ENCODE results near the gene SLC6A3.
"Not testable (repeated sequence)": the region's sequence is repeated elsewhere in the genome, so short reads cannot be mapped to it uniquely, and the experiment has no call there.

Gene SLC6A3

DNA sequence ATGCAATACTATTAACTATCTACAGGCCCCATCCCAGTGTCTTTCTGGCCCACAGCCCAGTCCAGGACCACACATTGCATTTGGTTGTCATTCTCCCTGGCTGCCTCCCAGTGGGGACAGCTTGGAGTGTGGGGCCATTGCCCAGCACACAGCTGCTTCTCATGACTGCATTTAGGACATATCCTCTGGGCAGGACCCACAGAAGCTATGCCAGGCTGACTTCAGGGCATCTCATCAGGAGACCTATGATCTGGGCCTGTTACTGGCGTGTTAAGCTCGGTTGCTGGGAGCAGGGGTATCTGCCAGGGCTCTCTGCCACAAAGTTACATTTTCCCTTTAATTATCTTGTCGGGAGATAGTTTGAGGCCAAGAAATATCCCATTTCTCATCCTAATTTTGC, 68.3 kb downstream of the SLC6A3 start:
- DNase-seq = no peak
- TF ChIP-seq GATA1 (IDR thresholded peaks at IDR 0.05; ENCODE audit: low read depth, low read length) (no peak), POLR2A (IDR thresholded peaks at IDR 0.05; ENCODE audit: low read length) (no peak)

DNA sequence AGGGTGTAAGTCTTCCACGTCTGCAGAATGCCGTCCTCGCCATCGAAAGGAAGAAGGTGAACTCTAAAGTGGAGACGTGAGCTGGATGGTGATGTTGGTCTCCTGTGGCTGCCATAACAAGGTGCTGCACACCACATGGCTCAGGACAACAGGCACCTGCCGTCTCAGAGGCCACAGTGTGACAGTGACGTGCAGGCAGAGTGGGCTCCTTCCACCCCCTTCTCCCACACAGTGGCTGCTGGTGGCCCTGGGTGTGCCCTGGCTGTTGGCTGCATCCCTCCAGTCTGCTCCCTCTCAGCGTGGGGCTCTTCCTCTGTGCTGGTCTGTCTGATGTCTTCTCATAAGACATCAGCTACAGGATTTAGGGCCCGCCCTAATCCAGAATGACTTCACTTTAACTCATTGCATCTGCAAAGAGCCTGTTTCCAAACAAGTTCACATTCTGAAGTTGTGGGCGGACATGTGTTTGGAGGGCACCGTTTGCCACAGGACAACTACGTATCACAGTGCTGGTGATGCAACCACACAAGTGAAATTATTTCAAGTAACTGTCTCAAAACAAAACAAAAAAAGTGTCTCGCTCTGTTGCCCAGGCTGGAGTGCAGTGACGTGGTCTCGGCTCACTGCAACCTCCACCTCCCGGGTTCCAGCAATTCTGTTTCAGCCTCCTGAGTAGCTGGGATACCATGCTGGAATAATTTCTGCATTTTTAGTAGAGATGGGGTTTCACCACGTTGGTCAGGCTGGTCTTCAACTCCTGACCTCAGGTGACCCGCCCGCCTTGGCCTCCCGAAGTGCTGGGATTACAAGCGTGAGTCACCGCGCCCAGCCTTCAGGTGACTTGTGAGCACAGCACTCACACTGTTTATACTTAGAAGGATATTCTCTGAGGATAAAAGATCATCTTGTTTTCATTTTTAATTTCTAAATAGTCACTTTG, 69.1 kb downstream of the SLC6A3 start:
- no peak for DNase-seq
- no peak for TF ChIP-seq POLR2A (IDR thresholded peaks at IDR 0.05; ENCODE audit: low read length)
- TF ChIP-seq GATA1 (IDR thresholded peaks at IDR 0.05; ENCODE audit: low read depth, low read length) = no peak

DNA sequence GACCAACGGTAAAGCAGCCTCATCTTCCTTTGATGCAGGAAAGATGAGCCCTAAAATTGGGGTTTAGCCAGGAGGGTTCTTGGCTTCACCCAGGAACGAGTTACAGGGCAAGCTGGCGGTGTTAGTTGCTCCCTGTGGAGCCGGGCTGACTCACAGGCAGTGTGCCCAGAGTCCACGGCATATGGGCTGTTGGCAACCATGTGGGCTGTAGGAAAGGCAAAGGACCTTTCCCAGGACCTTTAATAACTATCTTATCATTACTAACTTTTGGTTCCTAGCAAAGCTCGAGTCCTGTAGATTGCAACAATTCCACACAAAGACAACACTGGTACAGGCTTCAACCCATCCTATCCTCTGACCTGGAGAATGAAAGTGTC, 70.6 kb downstream of the SLC6A3 start:
- DNase-seq = no peak
- TF ChIP-seq POLR2A (IDR thresholded peaks at IDR 0.05; ENCODE audit: low read length) (no peak), GATA1 (IDR thresholded peaks at IDR 0.05; ENCODE audit: low read depth, low read length) (no peak)

DNA sequence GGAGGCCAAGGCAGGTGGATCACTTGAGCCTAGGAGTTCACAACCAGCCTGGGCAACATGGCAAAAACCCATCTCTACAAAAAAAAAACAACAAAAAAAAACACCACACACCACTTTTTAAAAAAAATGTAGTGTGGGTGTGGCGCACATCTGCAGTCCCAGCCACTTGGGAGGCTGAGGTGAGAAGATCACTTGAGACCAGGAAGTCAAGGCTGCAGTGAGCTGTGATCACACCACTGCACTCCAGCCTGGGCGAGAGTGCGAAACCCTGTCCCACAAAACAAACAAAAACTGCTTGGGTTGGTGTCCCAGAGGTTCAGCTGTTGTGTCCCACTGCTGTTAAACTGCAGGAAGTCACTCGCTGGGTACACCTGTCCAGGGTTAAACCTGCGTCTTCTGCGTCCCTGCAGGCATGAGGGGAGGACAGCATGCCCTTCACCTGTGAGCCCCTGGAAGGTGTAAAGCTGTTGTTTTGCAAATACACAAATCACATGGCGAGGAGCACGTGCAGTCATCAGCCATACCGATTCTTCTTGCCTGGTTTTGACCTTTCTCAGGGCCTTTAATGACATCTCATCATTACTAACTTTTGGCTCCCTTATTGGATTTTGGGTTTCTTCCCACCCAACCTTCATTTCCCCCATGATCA, 71.1 kb downstream of the SLC6A3 start:
- DNase-seq = no peak
- no peak for TF ChIP-seq GATA1 (IDR thresholded peaks at IDR 0.05; ENCODE audit: low read depth, low read length)
- TF ChIP-seq POLR2A (IDR thresholded peaks at IDR 0.05; ENCODE audit: low read length) = no peak

DNA sequence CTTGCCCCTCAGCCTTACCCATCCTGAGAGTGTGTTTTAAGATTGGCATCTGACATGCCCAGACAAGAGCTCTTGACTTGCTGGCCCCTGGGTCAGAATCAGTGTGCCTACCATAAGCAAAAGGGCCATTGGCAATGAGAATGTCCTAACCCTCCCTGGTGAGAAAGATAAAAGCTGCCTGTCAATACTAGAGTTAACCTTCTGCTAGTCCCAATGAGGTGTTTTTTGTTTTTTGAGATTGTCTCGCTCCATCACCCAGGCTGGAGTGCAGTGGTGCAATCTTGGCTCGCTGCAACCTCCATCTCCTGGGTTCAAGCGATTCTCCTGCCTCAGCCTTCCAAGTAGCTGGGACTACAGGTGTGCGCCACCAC, 73.3 kb downstream of the SLC6A3 start:
- not testable (repeated sequence) for DNase-seq

DNA sequence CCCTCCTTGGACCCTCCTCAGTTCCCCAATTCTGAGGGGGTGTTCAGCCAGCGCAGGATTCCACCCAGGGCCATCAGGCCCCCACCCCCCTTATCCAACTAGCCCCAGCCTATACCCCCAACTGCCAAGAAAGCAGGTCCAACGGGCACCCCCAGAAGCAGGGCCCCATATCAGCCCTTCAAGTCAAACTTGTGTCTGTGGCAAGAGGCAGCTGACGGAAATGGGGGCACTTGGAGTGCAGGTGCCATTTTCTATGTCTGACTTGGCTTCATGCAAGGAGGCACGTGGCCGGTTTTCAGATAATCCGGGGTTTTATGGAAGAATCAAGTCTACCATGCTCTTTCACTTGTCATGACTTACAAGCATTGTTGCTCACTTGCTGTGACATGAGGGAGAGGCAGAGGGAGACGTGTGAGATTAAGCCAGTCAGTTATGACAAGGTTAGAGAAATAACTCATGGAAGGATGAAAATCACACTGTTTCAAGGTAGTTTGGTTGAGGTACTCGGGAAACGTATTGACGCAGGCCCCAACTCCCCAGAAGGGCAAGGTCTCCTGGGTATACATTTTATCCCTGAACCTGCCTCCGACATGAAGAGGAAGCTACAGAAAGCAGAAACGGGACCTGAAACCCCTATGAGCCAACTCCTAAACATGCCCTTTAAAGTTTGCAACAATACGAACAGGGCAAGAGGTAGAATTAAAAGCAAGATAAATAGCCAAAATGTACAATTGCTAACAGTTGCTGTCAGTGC, 73.8 kb downstream of the SLC6A3 start:
- DNase-seq = no peak
- no peak for TF ChIP-seq POLR2A (IDR thresholded peaks at IDR 0.05; ENCODE audit: low read length)
- TF ChIP-seq GATA1 (IDR thresholded peaks at IDR 0.05; ENCODE audit: low read depth, low read length) = no peak

DNA sequence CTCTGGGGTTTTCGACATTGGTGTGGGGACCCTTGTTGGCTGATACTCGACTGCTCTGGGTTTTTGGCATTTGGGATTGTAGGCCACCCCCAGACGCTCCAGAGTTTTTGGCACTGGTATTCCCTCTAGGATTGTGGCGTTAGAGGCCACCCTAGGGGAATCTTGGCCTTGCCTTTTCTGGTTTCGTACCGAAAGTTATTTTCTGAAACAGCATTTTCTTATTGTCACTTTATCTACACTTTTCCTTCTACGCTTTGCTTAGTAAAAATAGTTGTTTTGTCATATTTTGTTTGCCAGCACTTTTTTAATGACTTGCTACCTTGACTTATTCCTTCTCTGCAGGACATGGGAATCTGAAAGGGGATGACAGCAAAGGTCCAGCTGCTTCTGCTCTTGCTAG, 75.2 kb downstream of the SLC6A3 start:
- TF ChIP-seq GATA1 (IDR thresholded peaks at IDR 0.05; ENCODE audit: low read depth, low read length) = no peak
- TF ChIP-seq POLR2A (IDR thresholded peaks at IDR 0.05; ENCODE audit: low read length) = no peak
- DNase-seq = no peak

DNA sequence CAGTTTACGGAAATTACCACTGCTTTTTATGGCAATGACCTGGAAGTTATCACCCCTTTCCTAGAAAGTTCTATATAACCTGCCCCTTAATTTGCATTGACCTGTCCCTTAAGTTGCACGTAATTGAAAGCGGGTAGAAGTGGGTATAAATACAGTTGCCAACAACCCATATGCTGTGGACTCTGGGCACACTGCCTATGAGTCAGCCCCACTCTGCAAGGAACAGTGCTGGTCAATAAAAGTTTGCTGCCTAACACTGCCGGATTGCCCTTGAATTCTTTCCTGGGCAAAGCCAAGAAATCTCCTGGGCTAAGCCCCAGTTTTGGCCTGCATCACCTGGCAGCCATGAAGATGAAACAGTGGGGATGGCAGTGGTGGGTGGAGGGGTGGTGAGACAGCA, 76.5 kb downstream of the SLC6A3 start:
- TF ChIP-seq POLR2A (IDR thresholded peaks at IDR 0.05; ENCODE audit: low read length) (no peak), GATA1 (IDR thresholded peaks at IDR 0.05; ENCODE audit: low read depth, low read length) (no peak)
- no peak for DNase-seq

DNA sequence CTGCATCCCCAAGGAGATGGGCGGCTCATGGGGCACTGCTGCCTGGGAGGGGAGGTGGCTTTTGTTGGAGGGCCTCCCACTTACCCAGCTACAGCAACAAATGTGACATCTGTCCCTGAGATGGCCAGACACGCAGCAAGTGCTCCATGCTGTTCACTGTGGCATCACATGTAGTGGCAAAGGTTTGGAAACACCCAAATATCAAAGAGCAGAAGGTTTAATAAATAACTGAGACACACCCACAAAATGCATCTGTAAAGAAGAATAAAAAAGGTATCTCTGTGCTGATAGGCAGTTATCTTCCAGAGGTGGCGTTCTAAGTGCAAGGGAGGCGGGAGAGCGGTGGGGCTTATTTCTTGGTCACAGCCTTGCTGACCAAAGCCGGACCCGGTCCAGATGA, 77.0 kb downstream of the SLC6A3 start:
- DNase-seq = no peak
- TF ChIP-seq GATA1 (IDR thresholded peaks at IDR 0.05; ENCODE audit: low read depth, low read length) (no peak), POLR2A (IDR thresholded peaks at IDR 0.05; ENCODE audit: low read length) (no peak)

DNA sequence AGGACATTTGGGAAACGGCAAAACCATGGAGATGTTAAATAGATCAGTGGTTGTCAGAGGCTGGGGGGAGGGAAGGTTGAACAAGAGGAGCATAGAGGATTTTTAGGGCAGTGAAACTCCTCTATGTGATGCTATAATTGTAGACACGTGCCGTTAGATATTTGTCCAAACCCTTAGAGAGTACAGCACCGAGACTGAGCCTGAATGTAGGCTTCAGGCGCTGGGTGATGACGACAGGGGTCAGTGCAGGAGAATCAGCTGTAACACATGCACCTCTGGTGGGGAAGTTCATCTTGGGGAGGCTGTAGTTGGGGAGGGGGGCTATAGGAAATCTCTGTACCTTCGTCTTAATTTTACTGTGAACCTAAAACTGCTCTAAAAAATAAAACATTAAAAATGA, 78.1 kb downstream of the SLC6A3 start:
- DNase-seq = no peak
- TF ChIP-seq POLR2A (IDR thresholded peaks at IDR 0.05; ENCODE audit: low read length) = no peak
- TF ChIP-seq GATA1 (IDR thresholded peaks at IDR 0.05; ENCODE audit: low read depth, low read length) = no peak

DNA sequence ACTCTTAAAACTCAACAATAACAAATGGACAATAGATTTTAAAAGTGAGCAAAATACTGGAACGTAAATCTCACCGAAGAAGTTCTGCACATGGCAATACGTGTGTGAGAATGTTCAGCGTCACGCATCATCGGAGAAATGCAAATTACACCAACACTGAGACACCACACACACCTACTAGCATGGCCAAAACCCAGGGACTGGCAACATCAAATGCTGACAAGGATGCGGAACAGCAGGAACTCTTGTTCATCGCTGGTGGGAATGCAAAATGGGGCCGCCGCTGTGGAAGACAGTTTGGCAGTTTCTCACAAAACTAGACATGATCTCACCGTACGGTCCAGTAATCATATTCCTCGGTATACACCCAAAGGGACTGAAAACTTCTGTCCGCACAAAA, 78.7 kb downstream of the SLC6A3 start:
- DNase-seq = no peak
- TF ChIP-seq POLR2A (IDR thresholded peaks at IDR 0.05; ENCODE audit: low read length) (no peak), GATA1 (IDR thresholded peaks at IDR 0.05; ENCODE audit: low read depth, low read length) (no peak)

DNA sequence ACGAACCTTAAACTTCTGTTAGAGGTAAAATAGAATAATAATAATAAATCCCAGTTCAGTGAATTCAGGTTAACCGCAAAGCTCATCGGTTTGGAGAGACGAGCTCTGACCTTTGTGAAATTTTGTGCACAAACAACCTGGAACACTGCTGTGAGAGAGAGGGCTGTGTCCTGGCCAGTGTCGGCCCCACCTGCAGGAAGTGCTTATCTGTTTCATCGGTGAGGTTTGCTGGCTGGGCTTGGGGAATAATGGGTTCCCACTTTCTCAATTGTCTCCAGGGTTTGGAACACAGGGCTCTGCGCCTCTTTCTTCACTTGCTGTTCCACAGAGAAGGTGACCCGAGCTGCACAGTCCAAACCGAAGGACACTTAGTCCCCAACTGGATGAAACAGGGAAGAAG, 81.0 kb downstream of the SLC6A3 start:
- TF ChIP-seq POLR2A (IDR thresholded peaks at IDR 0.05; ENCODE audit: low read length) = no peak
- no peak for TF ChIP-seq GATA1 (IDR thresholded peaks at IDR 0.05; ENCODE audit: low read depth, low read length)
- no peak for DNase-seq

DNA sequence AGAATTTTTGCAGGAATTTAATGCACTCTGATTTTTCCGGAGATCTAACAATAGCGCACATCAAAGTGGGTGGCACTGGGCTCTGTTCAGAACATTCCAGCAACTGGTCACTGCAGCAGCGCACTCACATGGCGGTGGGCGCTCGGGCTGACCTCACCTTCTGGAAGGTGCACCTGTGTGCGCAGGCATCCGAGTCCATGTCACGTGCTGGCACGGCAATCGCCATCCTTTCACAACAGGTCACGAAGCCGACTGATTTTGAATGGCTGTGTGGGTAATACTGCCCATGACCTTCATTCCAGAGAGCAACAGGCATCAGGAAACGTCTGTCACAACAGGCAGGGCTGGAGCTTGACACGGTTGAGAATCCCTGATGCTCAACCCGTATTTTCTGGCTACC, 81.7 kb downstream of the SLC6A3 start:
- no peak for DNase-seq
- TF ChIP-seq GATA1 (IDR thresholded peaks at IDR 0.05; ENCODE audit: low read depth, low read length) (no peak), POLR2A (IDR thresholded peaks at IDR 0.05; ENCODE audit: low read length) (no peak)

DNA sequence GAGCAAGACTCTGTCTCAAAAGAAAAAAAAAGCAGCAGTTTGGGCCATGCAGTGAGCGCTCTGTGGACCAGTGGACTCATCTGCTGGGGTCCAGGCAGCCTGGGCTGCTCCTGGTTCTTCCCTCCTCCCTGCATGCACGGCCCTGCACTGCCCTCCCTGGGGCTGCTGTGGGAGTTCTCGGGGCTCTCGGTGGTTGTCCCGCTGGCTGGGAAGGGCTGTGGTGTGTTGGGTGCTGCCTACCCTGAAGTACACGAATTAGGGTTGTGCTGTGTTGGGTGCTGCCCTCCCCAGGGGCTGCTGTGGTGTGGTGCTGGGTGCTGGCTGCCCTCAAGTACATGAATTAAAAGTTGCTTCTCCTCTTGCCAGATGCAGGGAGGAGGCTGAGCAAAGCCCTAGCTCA, 82.1 kb downstream of the SLC6A3 start:
- DNase-seq = no peak
- no peak for TF ChIP-seq POLR2A (IDR thresholded peaks at IDR 0.05; ENCODE audit: low read length)
- no peak for TF ChIP-seq GATA1 (IDR thresholded peaks at IDR 0.05; ENCODE audit: low read depth, low read length)
